Fibroblast of lung (primary cell): ENCODE measurements around the gene IL17RA. TPM values are rescaled to one million over a fixed set of nuclear protein-coding genes. Genes with fewer than 3 reads are reported as not detected.

Source experiments
- DNase-seq, 2 donors: peaks; one replicate each; pipeline versions ENCODE4 v3.0.0 to v3.0.0-alpha.2; 2010; ENCODE audit warnings: low read depth in 2 of 2
- H2AFZ ChIP-seq: 2 replicates; pipeline ENCODE4 v1.5.1; 2012; ENCODE audit warnings: low read length, control low read depth, inconsistent platforms
- H3K27ac ChIP-seq: 2 replicates; pipeline ENCODE4 v1.5.1; 2011; ENCODE audit warnings: low read length, control low read depth; ENCODE audit not compliant: insufficient read depth
- H3K27me3 ChIP-seq: 2 replicates; pipeline ENCODE4 v1.5.1; 2011; ENCODE audit warnings: mild to moderate bottlenecking, low read length; ENCODE audit not compliant: control insufficient read depth, insufficient read depth
- H3K36me3 ChIP-seq: 2 replicates; pipeline ENCODE4 v1.5.1; 2011; ENCODE audit warnings: low read length; ENCODE audit not compliant: control insufficient read depth, insufficient read depth
- H3K4me1 ChIP-seq: 2 replicates; pipeline ENCODE4 v1.5.1; 2011; ENCODE audit warnings: low read length; ENCODE audit not compliant: control insufficient read depth, insufficient read depth; ENCODE audit errors: extremely low read depth
- H3K4me2 ChIP-seq: 2 replicates; pipeline ENCODE4 v1.5.1; 2011; ENCODE audit warnings: low read length, control low read depth; ENCODE audit not compliant: insufficient read depth; ENCODE audit errors: extremely low read depth
- H3K4me3 ChIP-seq, 4 experiments: fragments of 200-600 bp in 1 of 4; sonication (generic) in 1 of 4; replicated peaks in 1 of 4; 2 replicates each; pipeline ENCODE4 v1.5.1; 2011 to 2016; ENCODE audit warnings: low read length in 4 of 4, low read depth in 3 of 4, mild to moderate bottlenecking in 3 of 4, control low read depth in 2 of 4, inconsistent platforms in 1 of 4, mixed read lengths in 1 of 4; ENCODE audit not compliant: insufficient read depth in 1 of 4; ENCODE audit errors: control extremely low read depth in 1 of 4
- H3K79me2 ChIP-seq: 2 replicates; pipeline ENCODE4 v1.5.1; 2012; ENCODE audit warnings: mild to moderate bottlenecking, low read length, inconsistent platforms; ENCODE audit not compliant: control insufficient read depth, insufficient read depth
- H3K9ac ChIP-seq: 2 replicates; pipeline ENCODE4 v1.5.1; 2011; ENCODE audit warnings: mild to moderate bottlenecking, low read length, control low read depth; ENCODE audit not compliant: insufficient read depth
- H3K9me3 ChIP-seq: 2 replicates; pipeline ENCODE4 v1.5.1; 2012; ENCODE audit warnings: low read depth, low read length; ENCODE audit not compliant: control insufficient read depth, insufficient read depth
- H4K20me1 ChIP-seq: 2 replicates; pipeline ENCODE4 v1.5.1; 2011; ENCODE audit warnings: low read length; ENCODE audit not compliant: control insufficient read depth, insufficient read depth; ENCODE audit errors: extremely low read depth
- CTCF ChIP-seq, 2 donors: IDR thresholded peaks in 1 of 2; conservative IDR thresholded peaks in 1 of 2; 1 replicate in 1 of 2; 2 replicates in 1 of 2; pipeline ENCODE4 v1.5.1; 2011 to 2012; ENCODE audit warnings: low read length in 2 of 2, control low read depth in 1 of 2, inconsistent platforms in 1 of 2, low read depth in 1 of 2, mild to moderate bottlenecking in 1 of 2
- EZH2 ChIP-seq: IDR thresholded peaks from 2 replicates; pipeline ENCODE4 v1.5.1; 2012; ENCODE audit warnings: low read length, control low read depth, mild to moderate bottlenecking; ENCODE audit errors: missing control alignments
- polyA plus RNA-seq, 2 donors: library from polyadenylated mRNA; depleted of rRNA in 1 of 2; stranded (reverse) in 1 of 2; unstranded in 1 of 2; fragments of >200 nt; gene quantifications; 2 replicates each; pipeline ENCODE4 v1.2.1, GENCODE V29; 2011 to 2012; ENCODE audit warnings: missing spikeins in 1 of 2
- total RNA-seq: library from RNA; depleted of rRNA; stranded (reverse); fragments of >200 nt; gene quantifications from 2 replicates; pipeline ENCODE4 v1.2.1, GENCODE V29; 2014

IL17RA gene
- total and polyA plus RNA-seq, 2 donors (not counting 1 experiment from before 2014, with no cell fraction given): 5.3 to 7.1 TPM

GRCh38 chr22:17077255-17077654 is 7.5 kb upstream of the IL17RA start:
- H2AFZ ChIP-seq: no peak overlapping the region
- DNase-seq: peak; percentile 26 to 88
- H3K4me1 ChIP-seq: no peaks in the 10 kb centered on the region
- no peaks in the 10 kb centered on the region for H3K9me3 ChIP-seq
- no peaks in the 10 kb centered on the region for H3K27me3 ChIP-seq
- no peak overlapping the region for H3K9ac ChIP-seq
- H4K20me1 ChIP-seq: no peaks in the 10 kb centered on the region
- H3K4me3 ChIP-seq: no peak overlapping the region
- H3K79me2 ChIP-seq: no peaks in the 10 kb centered on the region
- H3K36me3 ChIP-seq: no peaks in the 10 kb centered on the region
- H3K27ac ChIP-seq: no peak overlapping the region
- no peak overlapping the region for H3K4me2 ChIP-seq
- TF ChIP-seq CTCF (conservative IDR thresholded peaks at IDR 0.05 in 1 of 2, IDR thresholded peaks at IDR 0.05 in 1 of 2; ENCODE audit: low read depth in 1 of 2, low read length in 2 of 2) (no peak), EZH2 (no peak)

GRCh38 chr22:17079572-17079971 is 5.2 kb upstream of the IL17RA start:
- no peaks in the 10 kb centered on the region for H3K27me3 ChIP-seq
- H3K4me1 ChIP-seq: no peaks in the 10 kb centered on the region
- H4K20me1 ChIP-seq: no peaks in the 10 kb centered on the region
- H3K4me3 ChIP-seq: no peak overlapping the region
- no peaks in the 10 kb centered on the region for H3K9me3 ChIP-seq
- H3K79me2 ChIP-seq: no peaks in the 10 kb centered on the region
- no peaks in the 10 kb centered on the region for H3K36me3 ChIP-seq
- H3K4me2 ChIP-seq: no peak overlapping the region
- H3K9ac ChIP-seq: no peak overlapping the region
- TF ChIP-seq CTCF (conservative IDR thresholded peaks at IDR 0.05 in 1 of 2, IDR thresholded peaks at IDR 0.05 in 1 of 2; ENCODE audit: low read depth in 1 of 2, low read length in 2 of 2) (no peak), EZH2 (no peak)
- DNase-seq: peak in 1 of 2 donors; percentile 12
- H2AFZ ChIP-seq: no peak overlapping the region
- no peak overlapping the region for H3K27ac ChIP-seq

- Histone ChIP-seq H3K27me3 (no peaks in the 10 kb centered on the region), H3K4me2 (no peak overlapping the region), H4K20me1 (no peaks in the 10 kb centered on the region), H3K79me2 (peaks cover 9% of the 10 kb centered on the region), H3K27ac (no peak overlapping the region), H3K36me3 (no peaks in the 10 kb centered on the region), H3K4me1 (peaks cover 3% of the 10 kb centered on the region), H3K9ac (no peak overlapping the region), H3K4me3 (no peak overlapping the region), H2AFZ (no peak overlapping the region), H3K9me3 (no peaks in the 10 kb centered on the region)
- TF ChIP-seq EZH2: no peak
- TF ChIP-seq CTCF (conservative IDR thresholded peaks at IDR 0.05 in 1 of 2, IDR thresholded peaks at IDR 0.05 in 1 of 2; ENCODE audit: low read depth in 1 of 2, low read length in 2 of 2): no peak
- no peak for DNase-seq
These were observed 1.5 kb upstream of the IL17RA start for GRCh38 chr22:17083255-17083654.
